Left ventricle myocardium inferior (tissue), 1 donor: Measurements from ENCODE around the gene GOLGA6L6. TPM values are rescaled to one million over a fixed set of nuclear protein-coding genes. Genes with fewer than 3 reads are reported as not detected.
"Not testable (repeated sequence)": the region's sequence is repeated elsewhere in the genome, so short reads cannot be mapped to it uniquely, and the experiment has no call there.

Experiments
- DNase-seq: peaks from one replicate; pipeline ENCODE4 v3.0.0-alpha.2; 2020
- H3K27ac ChIP-seq: fragments of 200-600 bp; replicated peaks from 2 replicates; pipeline ENCODE4 v1.8.0; 2021
- H3K27me3 ChIP-seq: fragments of 200-600 bp; 2 replicates; pipeline ENCODE4 v1.8.0; 2021; ENCODE audit warnings: low read depth
- H3K36me3 ChIP-seq: fragments of 200-600 bp; 2 replicates; pipeline ENCODE4 v1.8.0; 2021
- H3K4me1 ChIP-seq: fragments of 200-600 bp; 2 replicates; pipeline ENCODE4 v1.8.0; 2021
- H3K4me3 ChIP-seq: fragments of 200-600 bp; 2 replicates; pipeline ENCODE4 v1.8.0; 2021; ENCODE audit warnings: mild to moderate bottlenecking, moderate library complexity
- H3K9me3 ChIP-seq: fragments of 200-600 bp; replicated peaks from 2 replicates; pipeline ENCODE4 v1.8.0; 2021
- intact Hi-C: fragments of 100-400 bp; cut with micrococcal nuclease; formaldehyde crosslinking; loops from one replicate; pipeline ENCODE4 v1.11.0; 2022
- long read RNA-seq: library from polyadenylated mRNA; unstranded; transcript quantifications from one replicate; pipeline ENCODE4 v2.0.0, GENCODE V29; 2021
- total RNA-seq: library from RNA; stranded (reverse); fragmentation: NEBNext Ultra II Directional; extraction: Animal tissue kit (Norgen Biotek cat#: 25700); gene quantifications from one replicate; pipeline ENCODE4 v1.2.1, GENCODE V29; 2021
- donor health status: DM: no; HTN: yes; CAD: no; lungs with severe emphysema.

GOLGA6L6 gene, protein sequence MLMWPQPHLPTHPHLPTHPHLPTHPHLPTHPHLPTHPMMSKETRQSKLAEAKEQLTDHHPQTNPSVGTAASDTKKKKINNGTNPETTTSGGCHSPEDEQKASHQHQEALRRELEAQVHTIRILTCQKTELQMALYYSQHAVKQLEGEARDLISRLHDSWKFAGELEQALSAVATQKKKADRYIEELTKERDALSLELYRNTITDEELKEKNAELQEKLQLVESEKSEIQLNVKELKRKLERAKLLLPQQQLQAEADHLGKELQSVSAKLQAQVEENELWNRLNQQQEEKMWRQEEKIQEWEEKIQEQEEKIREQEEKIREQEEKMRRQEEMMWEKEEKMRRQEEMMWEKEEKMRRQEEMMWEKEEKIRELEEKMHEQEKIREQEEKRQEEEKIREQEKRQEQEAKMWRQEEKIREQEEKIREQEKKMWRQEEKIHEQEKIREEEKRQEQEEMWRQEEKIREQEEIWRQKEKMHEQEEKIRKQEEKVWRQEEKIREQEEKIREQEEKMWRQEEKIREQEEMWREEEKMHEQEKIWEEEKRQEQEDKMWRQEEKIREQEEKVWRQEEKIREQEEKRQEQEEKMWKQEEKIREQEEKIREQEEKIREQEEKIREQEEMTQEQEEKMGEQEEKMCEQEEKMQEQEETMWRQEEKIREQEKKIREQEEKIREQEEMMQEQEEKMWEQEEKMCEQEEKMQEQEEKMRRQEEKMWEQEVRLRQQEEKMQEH
- total RNA-seq = not detected
- long read RNA-seq = 0 reads

DNA sequence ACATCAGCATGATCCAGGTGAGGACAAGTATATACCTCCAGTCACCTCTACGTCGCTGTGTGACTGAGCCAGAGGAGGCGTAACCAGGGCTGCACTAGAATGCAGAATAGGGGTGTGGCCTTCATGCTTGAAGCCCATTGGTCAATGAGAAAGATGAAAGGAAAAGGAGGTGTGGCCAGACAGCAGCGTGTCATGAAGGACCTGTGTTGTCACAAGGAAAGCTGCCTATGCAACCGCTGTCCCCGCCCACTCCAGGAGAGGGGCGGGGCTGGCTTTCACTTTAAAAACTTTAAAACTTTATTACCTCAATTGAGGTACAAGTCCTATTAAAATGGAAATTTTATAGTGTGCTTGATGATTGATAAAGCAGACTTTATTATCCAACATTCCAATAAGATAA is at the start of gene GOLGA6L6:
GOLGA6L6 (minus strand) TSS at position 101 of the 400 bp plus-strand sequence; CDS start at position 10, 91 bp downstream.
- H3K4me1 ChIP-seq, H3K36me3 ChIP-seq, H3K27ac ChIP-seq, intact Hi-C loops, DNase-seq, H3K4me3 ChIP-seq, H3K27me3 ChIP-seq, H3K9me3 ChIP-seq: not testable (repeated sequence)

GRCh38 chr15:20590069-20590468 is 48.5 kb upstream of the GOLGA6L6 start:
- H3K27me3 ChIP-seq, H3K36me3 ChIP-seq, H3K4me1 ChIP-seq, H3K27ac ChIP-seq, DNase-seq, intact Hi-C loops, H3K4me3 ChIP-seq, H3K9me3 ChIP-seq: not testable (repeated sequence)

GRCh38 chr15:20586821-20587220 is 45.2 kb upstream of the GOLGA6L6 start:
- H3K36me3 ChIP-seq, H3K9me3 ChIP-seq, intact Hi-C loops, H3K4me3 ChIP-seq, H3K27ac ChIP-seq, DNase-seq, H3K4me1 ChIP-seq, H3K27me3 ChIP-seq: not testable (repeated sequence)

- H3K4me3 ChIP-seq, intact Hi-C loops, DNase-seq, H3K36me3 ChIP-seq, H3K9me3 ChIP-seq, H3K4me1 ChIP-seq, H3K27ac ChIP-seq, H3K27me3 ChIP-seq: not testable (repeated sequence)
Observed at GRCh38 chr15:20582726-20583115, 41.1 kb upstream of the GOLGA6L6 start.

DNA sequence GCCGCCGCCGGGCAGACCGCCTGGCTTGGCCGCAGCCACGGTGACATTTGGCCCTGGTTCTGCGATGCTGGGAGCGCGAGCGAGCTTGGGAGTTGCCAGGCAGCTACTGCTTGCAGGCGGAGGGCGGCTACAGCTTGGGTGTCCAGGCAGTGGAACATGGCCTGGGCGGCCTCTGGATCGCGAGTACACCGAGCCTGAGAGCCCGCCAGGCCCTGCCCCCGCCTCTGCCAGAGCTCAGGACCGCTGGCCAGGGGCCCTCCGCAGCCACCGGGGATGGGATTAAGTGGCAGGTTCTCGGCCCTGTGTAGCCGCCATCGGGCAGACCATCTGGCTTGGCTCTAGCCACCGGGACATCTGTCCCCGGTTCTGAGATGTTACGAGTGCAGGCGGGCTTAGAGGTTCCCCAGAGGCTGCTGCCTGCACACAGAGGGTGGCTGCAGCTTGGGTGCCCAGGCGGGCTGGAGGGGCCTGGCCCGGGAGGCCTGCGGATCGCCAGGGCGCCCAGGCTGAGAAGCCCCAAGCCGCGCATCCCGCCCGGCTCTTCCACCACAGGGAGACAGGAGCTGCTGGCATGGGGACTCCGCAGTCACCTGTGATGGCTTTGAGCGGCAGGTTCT is 40.6 kb upstream of the GOLGA6L6 start:
- H3K9me3 ChIP-seq, H3K4me1 ChIP-seq, intact Hi-C loops, H3K4me3 ChIP-seq, H3K36me3 ChIP-seq, H3K27ac ChIP-seq, H3K27me3 ChIP-seq, DNase-seq: not testable (repeated sequence)

DNA sequence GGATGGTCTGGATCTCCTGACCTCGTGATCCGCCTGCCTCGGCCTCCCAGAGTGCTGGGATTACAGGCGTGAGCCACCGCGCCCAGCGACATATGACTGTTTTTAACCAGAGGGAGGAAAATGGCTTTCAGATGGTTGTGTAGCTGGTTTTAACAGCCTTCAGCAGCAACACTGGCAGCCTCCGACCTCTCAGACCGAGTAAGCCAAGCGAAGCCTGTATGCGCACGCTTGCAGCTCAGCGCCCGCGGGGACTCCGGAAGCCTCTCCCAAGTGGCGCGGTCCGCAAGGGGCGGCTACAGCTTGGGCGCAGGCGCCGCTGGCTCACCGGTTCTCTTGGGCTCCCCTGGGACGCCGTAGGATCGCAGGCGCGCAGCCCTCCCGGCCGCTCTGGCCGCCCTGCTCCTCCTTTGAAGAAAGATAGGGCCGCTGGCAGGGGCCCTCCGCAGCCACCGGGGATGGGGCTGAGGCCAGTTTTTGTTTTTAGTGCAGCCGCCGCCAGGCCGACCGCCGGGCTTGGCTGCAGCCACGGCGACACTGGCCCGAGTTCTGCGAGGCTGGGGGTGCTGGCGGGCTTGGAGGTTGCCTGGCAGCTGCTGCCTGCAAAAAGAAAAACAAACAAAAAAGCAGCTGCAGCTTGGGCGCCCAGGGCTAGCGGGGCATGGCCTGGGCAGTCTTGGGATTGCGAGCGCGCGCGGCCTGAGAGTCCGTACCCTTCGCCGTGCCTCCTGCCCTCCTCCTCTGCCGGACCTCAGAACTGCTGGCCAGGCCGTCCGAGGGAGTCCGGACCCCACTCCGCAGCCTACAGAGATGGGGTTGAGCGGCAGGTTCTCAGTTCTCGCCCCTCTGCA is 39.9 kb upstream of the GOLGA6L6 start:
- H3K4me3 ChIP-seq, H3K4me1 ChIP-seq, H3K36me3 ChIP-seq, H3K27me3 ChIP-seq, H3K27ac ChIP-seq, intact Hi-C loops, H3K9me3 ChIP-seq, DNase-seq: not testable (repeated sequence)

GRCh38 chr15:20579662-20580061 is 38.1 kb upstream of the GOLGA6L6 start:
- H3K27ac ChIP-seq, H3K4me1 ChIP-seq, H3K27me3 ChIP-seq, H3K36me3 ChIP-seq, intact Hi-C loops, DNase-seq, H3K9me3 ChIP-seq, H3K4me3 ChIP-seq: not testable (repeated sequence)

- H3K27ac ChIP-seq, H3K27me3 ChIP-seq, H3K9me3 ChIP-seq, H3K36me3 ChIP-seq, DNase-seq, intact Hi-C loops, H3K4me3 ChIP-seq, H3K4me1 ChIP-seq: not testable (repeated sequence)
Observed at GRCh38 chr15:20551289-20551688, 9.7 kb upstream of the GOLGA6L6 start.

DNA sequence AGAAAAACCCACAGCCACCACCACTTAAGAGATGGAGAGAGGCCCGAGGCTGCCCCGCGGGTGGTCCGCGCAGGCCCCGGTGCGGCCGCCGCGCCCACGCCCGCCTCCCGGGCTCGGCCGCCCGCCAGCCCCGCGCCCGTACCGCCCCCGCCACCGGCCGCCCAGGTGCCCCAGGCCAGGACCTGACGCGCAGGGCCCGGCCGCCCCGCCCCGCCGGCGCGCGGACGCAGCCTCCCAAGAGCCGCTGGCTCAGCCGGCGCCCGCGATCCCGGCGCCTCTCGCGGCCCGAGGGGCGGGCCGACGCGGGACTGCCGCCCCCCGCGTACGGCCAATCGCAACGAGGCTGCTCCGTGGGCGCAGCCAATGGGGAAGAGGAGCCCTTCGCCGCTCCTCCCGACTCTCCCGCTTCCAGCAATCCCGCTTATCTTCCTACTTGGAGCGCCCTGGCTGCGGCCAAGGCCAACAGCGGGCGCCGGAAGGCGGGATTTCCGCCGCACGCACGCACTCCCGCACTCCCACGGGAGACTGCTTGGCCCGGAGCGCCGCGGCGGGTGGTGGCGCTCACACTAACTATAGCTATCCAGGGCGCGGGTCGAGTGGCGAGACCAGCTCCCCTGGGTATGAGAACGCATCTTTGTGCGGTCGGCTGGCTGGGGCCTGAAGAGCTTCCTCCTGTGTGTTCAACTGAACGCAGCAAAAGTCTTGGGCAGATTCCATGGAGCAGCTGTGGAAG is 35.5 kb downstream of the GOLGA6L6 start:
- intact Hi-C loops, DNase-seq, H3K9me3 ChIP-seq, H3K36me3 ChIP-seq, H3K27me3 ChIP-seq, H3K4me1 ChIP-seq, H3K27ac ChIP-seq, H3K4me3 ChIP-seq: not testable (repeated sequence)

DNA sequence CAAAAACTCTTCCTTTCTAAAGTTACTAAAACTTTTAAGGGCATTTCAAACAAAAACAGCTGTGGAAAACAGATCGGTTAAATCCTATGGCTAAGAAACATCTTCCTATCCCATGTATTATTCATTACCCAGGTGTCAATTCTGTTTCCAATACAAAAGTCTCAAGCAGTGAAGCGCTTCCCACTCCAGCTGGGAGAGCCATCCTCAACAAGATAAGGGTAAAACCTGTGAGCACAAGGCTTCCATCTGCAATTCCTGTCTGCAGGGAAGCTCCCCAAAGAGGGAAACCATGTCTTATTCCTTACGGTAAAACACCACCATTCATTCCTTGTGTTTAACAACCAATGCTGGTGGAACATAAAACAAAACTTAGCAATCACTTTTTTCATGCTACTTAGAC is 38.8 kb downstream of the GOLGA6L6 start:
- H3K36me3 ChIP-seq, H3K9me3 ChIP-seq, H3K4me1 ChIP-seq, H3K27ac ChIP-seq, DNase-seq, H3K4me3 ChIP-seq, intact Hi-C loops, H3K27me3 ChIP-seq: not testable (repeated sequence)

DNA sequence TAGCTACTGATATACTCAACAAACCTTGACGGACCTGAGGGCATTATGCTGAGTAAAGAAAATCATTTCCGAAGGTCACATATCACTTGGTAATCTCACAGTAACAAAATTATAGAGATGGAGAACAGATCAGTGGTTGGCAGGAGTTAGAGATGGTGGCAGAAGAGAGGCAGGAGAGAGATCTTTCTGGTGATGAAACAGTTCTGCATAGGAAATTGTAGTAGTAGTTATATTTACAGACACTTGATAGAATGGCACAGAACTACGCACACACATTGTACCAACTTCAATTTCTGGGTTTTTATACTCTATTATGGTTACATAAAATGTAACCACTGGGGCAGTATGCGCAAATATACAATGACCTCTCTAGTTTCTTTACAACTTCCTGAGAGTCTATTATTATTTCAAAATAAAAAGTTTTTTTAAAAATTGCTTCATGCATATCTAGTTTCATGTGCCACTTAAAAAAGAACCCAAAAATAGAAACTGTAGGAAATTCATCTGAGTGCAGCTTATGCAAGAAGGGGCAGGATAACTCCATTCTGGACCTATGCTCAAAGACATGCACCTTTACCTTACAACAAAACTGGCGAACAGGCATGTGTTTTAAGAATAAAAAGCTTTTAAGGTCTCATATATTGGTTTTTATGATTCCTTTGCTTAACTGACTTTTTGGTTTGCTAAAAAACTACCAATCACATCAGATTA is 39.9 kb downstream of the GOLGA6L6 start:
- H3K27ac ChIP-seq, intact Hi-C loops, H3K36me3 ChIP-seq, H3K27me3 ChIP-seq, H3K4me3 ChIP-seq, DNase-seq, H3K9me3 ChIP-seq, H3K4me1 ChIP-seq: not testable (repeated sequence)

DNA sequence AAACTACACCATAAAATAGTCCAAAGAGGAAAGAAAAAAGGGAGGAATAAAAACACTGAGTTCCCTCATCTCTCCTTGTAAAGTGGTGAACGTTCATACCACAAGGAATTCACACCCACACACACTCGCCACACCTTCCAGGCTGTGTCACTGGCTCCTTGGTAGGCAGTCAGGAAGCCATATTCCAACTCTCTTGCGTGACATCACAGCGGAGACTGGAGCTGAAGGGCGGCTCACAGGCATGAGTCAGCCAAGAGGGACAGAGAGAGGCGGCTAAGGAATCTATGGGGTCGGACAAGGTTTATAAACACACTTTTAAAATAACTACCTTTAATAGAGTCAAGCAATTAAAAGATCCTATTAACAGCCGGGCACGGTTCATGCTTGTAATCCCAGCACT is 43.8 kb downstream of the GOLGA6L6 start:
- intact Hi-C loops, DNase-seq, H3K36me3 ChIP-seq, H3K27me3 ChIP-seq, H3K4me1 ChIP-seq, H3K9me3 ChIP-seq, H3K27ac ChIP-seq, H3K4me3 ChIP-seq: not testable (repeated sequence)
